ENCODE results near the gene CRYBA4. TPM values are rescaled to one million over a fixed set of nuclear protein-coding genes. Genes with fewer than 3 reads are reported as not detected.

Gene CRYBA4
- total and polyA plus RNA-seq, 2 of the 13 experiments (the other 11 are each of a cell fraction or from before 2014, with no cell fraction given), result not detected

DNA sequence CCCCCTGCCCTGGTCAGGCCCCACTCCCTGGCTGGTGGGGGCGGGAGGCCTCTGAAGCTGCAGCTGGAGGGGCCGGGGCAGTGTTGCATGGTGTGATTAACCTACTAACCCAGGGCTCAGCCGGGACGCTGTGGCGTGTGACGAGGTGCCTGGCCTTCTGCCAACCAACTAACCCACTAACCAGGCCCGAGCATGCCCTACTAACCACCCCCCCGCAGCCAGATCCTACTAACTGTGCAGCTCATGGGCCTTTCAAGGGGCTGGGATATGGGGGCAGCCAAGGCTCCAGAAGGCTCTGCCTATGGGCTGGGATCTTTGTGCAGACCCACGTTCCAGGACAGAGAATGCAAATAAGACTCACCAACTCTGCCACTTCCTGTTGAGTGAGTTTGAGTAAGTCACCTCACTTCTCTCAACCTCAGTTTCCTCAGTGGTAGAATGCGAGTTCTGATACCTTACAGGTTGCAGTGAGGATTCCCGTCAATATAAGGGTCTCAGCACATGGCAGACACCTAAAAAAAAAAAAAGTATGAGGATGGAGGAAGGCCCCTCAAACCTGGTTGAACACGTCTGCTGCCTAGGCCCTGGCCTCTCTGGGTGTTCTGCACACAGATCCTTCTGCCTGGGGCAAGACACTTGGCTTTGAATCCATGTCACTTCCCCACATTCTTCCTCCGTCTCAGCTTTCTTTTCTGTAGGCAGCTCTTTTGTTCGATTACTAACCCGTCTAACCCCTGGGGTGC is 49.7 kb downstream of the CRYBA4 start:
- TF ChIP-seq POLR2G (IDR thresholded peaks at IDR 0.05; ENCODE audit: low read depth, low read length) (no peak), ZNF160 (CRISPR knock-in tag; IDR thresholded peaks at IDR 0.05) (no peak), ZSCAN21 (CRISPR knock-in tag; IDR thresholded peaks at IDR 0.05; ENCODE audit: borderline replicate concordance) (no peak), FOXM1 (CRISPR knock-in tag; IDR thresholded peaks at IDR 0.05) (no peak), ZFP36L1 (CRISPR knock-in tag; IDR thresholded peaks at IDR 0.05) (no peak), ZNF766 (CRISPR knock-in tag; IDR thresholded peaks at IDR 0.05; ENCODE audit: borderline replicate concordance) (no peak), BCL6 (CRISPR knock-in tag; IDR thresholded peaks at IDR 0.05) (no peak)
- TF ChIP-seq, protein P1, sequence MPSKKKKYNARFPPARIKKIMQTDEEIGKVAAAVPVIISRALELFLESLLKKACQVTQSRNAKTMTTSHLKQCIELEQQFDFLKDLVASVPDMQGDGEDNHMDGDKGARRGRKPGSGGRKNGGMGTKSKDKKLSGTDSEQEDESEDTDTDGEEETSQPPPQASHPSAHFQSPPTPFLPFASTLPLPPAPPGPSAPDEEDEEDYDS (CRISPR knock-in tag; IDR thresholded peaks at IDR 0.05), result no peak
- TF ChIP-seq, protein P2, sequence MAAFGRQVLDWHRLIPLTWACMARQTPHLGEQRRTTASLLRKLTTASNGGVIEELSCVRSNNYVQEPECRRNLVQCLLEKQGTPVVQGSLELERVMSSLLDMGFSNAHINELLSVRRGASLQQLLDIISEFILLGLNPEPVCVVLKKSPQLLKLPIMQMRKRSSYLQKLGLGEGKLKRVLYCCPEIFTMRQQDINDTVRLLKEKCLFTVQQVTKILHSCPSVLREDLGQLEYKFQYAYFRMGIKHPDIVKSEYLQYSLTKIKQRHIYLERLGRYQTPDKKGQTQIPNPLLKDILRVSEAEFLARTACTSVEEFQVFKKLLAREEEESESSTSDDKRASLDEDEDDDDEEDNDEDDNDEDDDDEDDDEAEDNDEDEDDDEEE (CRISPR knock-in tag; IDR thresholded peaks at IDR 0.05), result no peak
- H3K4me1 ChIP-seq (ENCODE audit: insufficient read depth, low read length), result peaks cover 14% of the 10 kb centered on the region
- H2AFZ ChIP-seq (ENCODE audit: low read length), result no peak overlapping the region
- intact Hi-C loops (cut with micrococcal nuclease; ENCODE audit: unreplicated experiment) (no loop called here), in situ Hi-C loops (cut with HindIII; ENCODE audit: extremely low pct_ligation_motif_present, low pct_unique_long_range_greater_than_20kb) (no loop called here)
- no peak overlapping the region for H3K4me2 ChIP-seq (ENCODE audit: low read depth, low read length)
- H3K27me3 ChIP-seq (ENCODE audit: control insufficient read depth in 1 of 2, insufficient read depth in 2 of 2, low read length in 2 of 2), result peaks cover 0 to 8% of the 10 kb centered on the region in 2 experiments; a peak in 1 of 5 replicates
- ATAC-seq (no peak), FAIRE-seq (no peak), DNase-seq (ENCODE audit: low spot score) (no peak)
- WGBS (ENCODE audit: low lambda C conversion rate), result 68% methylated on average over 8 of the region's 15 CpGs
- CTCF ChIA-PET (ENCODE audit: low intra/inter-chr PET ratio, low total read pairs), result no interaction called here
- POLR2A ChIA-PET, result no interaction called here
- H3K9ac ChIP-seq (ENCODE audit: insufficient read depth, low read depth, low read length), result no peak overlapping the region
- BruUV-seq (replicated peaks), result no TSS peak
- no peaks in the 10 kb centered on the region for H4K20me1 ChIP-seq (ENCODE audit: insufficient read depth, low read length)
- H3K9me3 ChIP-seq (ENCODE audit: low read length), result peaks cover 17% of the 10 kb centered on the region
- no peaks in the 10 kb centered on the region for H3K36me3 ChIP-seq (replicated peaks in 1 of 2; ENCODE audit: control insufficient read depth in 1 of 2, insufficient read depth in 2 of 2, low read length in 2 of 2)
- no peak overlapping the region for H3K27ac ChIP-seq (ENCODE audit: extremely low read length, insufficient read depth, low read length)
- no peaks in the 10 kb centered on the region for H3K79me2 ChIP-seq (ENCODE audit: insufficient read depth, low read length)
- H3K4me3 ChIP-seq (replicated peaks in 1 of 3; ENCODE audit: insufficient read depth in 1 of 3, low read depth in 2 of 3, low read length in 3 of 3), result no peak overlapping the region
